K562 (cell line): ENCODE data around the gene OOSP2. TPM values are rescaled to one million over a fixed set of nuclear protein-coding genes. Genes with fewer than 3 reads are reported as not detected.

ENCODE experiments used
- ATAC-seq: fragments of 200-7000 bp; cut with Tn5 transposase; 3 replicates; pipeline ENCODE4 v1.9.1; 2020; ENCODE audit warnings: moderate library complexity
- BruUV-seq: library from RNA; stranded (reverse); fragments of 400-500 nt; replicated peaks from 2 replicates; lab custom pipeline; 2021; lab: Mats Ljungman, UMichigan
- CTCF ChIA-PET: fragments of 300-600 bp; formaldehyde crosslinking; extraction: SDS; loops from one replicate; lab custom pipeline; 2021; ENCODE audit warnings: low intra/inter-chr PET ratio; lab: Yijun Ruan, JAX
- POLR2A ChIA-PET: fragments of 300-600, 350-650 bp; sonication (Branson Sonifier 250); formaldehyde crosslinking; extraction: SDS; loops from one replicate; lab custom pipeline; 2021; ENCODE audit warnings: antibody characterized with exemption, inconsistent platforms; lab: Yijun Ruan, JAX
- DNase-seq, 4 experiments: peaks; one replicate each; pipeline versions ENCODE4 v3.0.0 to v3.0.0-alpha.2; 2011 to 2018; ENCODE audit warnings: low spot score in 3 of 4, mixed read lengths in 3 of 4; ENCODE audit errors: extremely low read depth in 1 of 4
- FAIRE-seq: peaks from 2 replicates; lab custom pipeline; 2011; peaks lifted over from hg19 to GRCh38; lab: Jason Lieb, UNC
- H2AFZ ChIP-seq: 2 replicates; pipeline ENCODE4 v1.6.0; 2011; ENCODE audit warnings: low read depth, low read length, control low read depth, inconsistent platforms
- H3K27ac ChIP-seq: fragments of 200-600 bp; 3 replicates; pipeline ENCODE4 v1.8.0; 2011; ENCODE audit warnings: low read depth, mild to moderate bottlenecking, control low read depth, inconsistent platforms, low read length, moderate library complexity, mixed read lengths; ENCODE audit errors: extremely low read depth
- H3K27me3 ChIP-seq, 2 experiments: fragments of 300-600 bp in 1 of 2; 2 replicates in 1 of 2; 3 replicates in 1 of 2; pipeline versions ENCODE4 v1.6.0 to v1.8.0; 2011; ENCODE audit warnings: inconsistent platforms in 2 of 2, low read length in 2 of 2, mild to moderate bottlenecking in 1 of 2, mixed read lengths in 1 of 2, moderate library complexity in 1 of 2; ENCODE audit not compliant: control insufficient read depth in 2 of 2, insufficient read depth in 2 of 2
- H3K36me3 ChIP-seq: fragments of 300-600 bp; 3 replicates; pipeline ENCODE4 v1.8.0; 2011; ENCODE audit warnings: mild to moderate bottlenecking, low read length, inconsistent platforms; ENCODE audit not compliant: control insufficient read depth, insufficient read depth
- H3K4me1 ChIP-seq, 2 experiments: fragments of 200-600 bp in 1 of 2; replicated peaks in 1 of 2; 2 replicates in 1 of 2; 3 replicates in 1 of 2; pipeline versions ENCODE4 v1.5.1 to v1.8.0; 2011; ENCODE audit warnings: inconsistent platforms in 2 of 2, low read length in 2 of 2, mild to moderate bottlenecking in 1 of 2, mixed read lengths in 1 of 2, moderate library complexity in 1 of 2; ENCODE audit not compliant: control insufficient read depth in 2 of 2, insufficient read depth in 2 of 2
- H3K4me2 ChIP-seq: 2 replicates; pipeline ENCODE4 v1.6.1; 2011; ENCODE audit warnings: low read length, control low read depth, inconsistent platforms, mixed read lengths; ENCODE audit not compliant: insufficient read depth
- H3K4me3 ChIP-seq: fragments of 200-600 bp; sonication (generic), shearing (Covaris generic); 2 replicates; pipeline ENCODE4 v1.5.1; 2016; ENCODE audit warnings: control low read depth, inconsistent platforms
- H3K79me2 ChIP-seq: fragments of 200-600 bp; 3 replicates; pipeline ENCODE4 v1.8.0; 2011; ENCODE audit warnings: low read length, inconsistent platforms; ENCODE audit not compliant: control insufficient read depth, insufficient read depth
- H3K9ac ChIP-seq, 2 experiments: 2 replicates each; pipeline versions ENCODE4 v1.6.0 to v1.6.1; 2011; ENCODE audit warnings: low read depth in 2 of 2, low read length in 2 of 2, control low read depth in 1 of 2, inconsistent platforms in 1 of 2, mild to moderate bottlenecking in 1 of 2, mixed read lengths in 1 of 2; ENCODE audit not compliant: insufficient read depth in 1 of 2
- H3K9me1 ChIP-seq: one replicate; pipeline ENCODE4 v1.6.0; 2011; ENCODE audit warnings: inconsistent platforms, mild to moderate bottlenecking, low read length, moderate library complexity; ENCODE audit not compliant: control insufficient read depth, insufficient read depth
- H3K9me3 ChIP-seq: replicated peaks from 2 replicates; pipeline ENCODE4 v1.5.1; 2011; ENCODE audit warnings: low read depth, low read length, inconsistent platforms; ENCODE audit not compliant: control insufficient read depth, insufficient read depth
- H4K20me1 ChIP-seq: replicated peaks from 2 replicates; pipeline ENCODE4 v1.6.1; 2011; ENCODE audit warnings: low read length, inconsistent platforms, mixed read lengths; ENCODE audit not compliant: control insufficient read depth, insufficient read depth
- HDAC3 ChIP-seq: fragments of 450-650 bp; IDR thresholded peaks from 2 replicates; pipeline ENCODE4 v1.6.1; 2018; ENCODE audit warnings: borderline replicate concordance, mild to moderate bottlenecking, moderate library complexity; ENCODE audit not compliant: partially characterized antibody
- MCM3 ChIP-seq: fragments of 450-650 bp; IDR thresholded peaks from 2 replicates; pipeline ENCODE4 v1.6.1; 2016
- MED1 ChIP-seq: sonication (generic); formaldehyde crosslinking; IDR thresholded peaks from 2 replicates; pipeline ENCODE4 v1.8.1; 2023; ENCODE audit warnings: missing genetic modification reagents, borderline replicate concordance
- MEF2D ChIP-seq: conservative IDR thresholded peaks from 2 replicates; pipeline ENCODE4 v1.6.1; 2016; ENCODE audit warnings: low read depth, missing genetic modification characterization, missing compliant biosample characterization
- MXI1 ChIP-seq: IDR thresholded peaks from 2 replicates; pipeline ENCODE4 v1.6.1; 2011; ENCODE audit warnings: low read depth, mild to moderate bottlenecking, improper control_type of control experiment, low read length
- NR2C2 ChIP-seq, 2 experiments: fragments of 200-800 bp in 1 of 2; sonication (Bioruptor generic) in 1 of 2; sonication (generic) in 1 of 2; formaldehyde crosslinking in 1 of 2; IDR thresholded peaks; 2 replicates each; pipeline versions ENCODE4 v1.6.1 to v1.8.0; 2016 to 2022; ENCODE audit warnings: mild to moderate bottlenecking in 1 of 2, missing compliant biosample characterization in 1 of 2, missing genetic modification characterization in 1 of 2, missing genetic modification reagents in 1 of 2
- TAF7 ChIP-seq: fragments of 450-650 bp; IDR thresholded peaks from 2 replicates; pipeline ENCODE4 v1.6.1; 2016; ENCODE audit warnings: missing genetic modification characterization, missing compliant biosample characterization
- U2AF2 ChIP-seq: fragments of 200-400 bp; formaldehyde crosslinking; optimal IDR thresholded peaks from 2 replicates; pipeline ENCODE3; 2017; ENCODE audit warnings: low read depth, mild to moderate bottlenecking, low read length
- WGBS: fragments of 100-300 bp; shearing (Covaris generic); methylation state at CpG from one replicate; pipeline ENCODE4 v1.1.6; 2016; ENCODE audit warnings: low coverage, mixed read lengths; ENCODE audit not compliant: insufficient coverage; ENCODE audit errors: missing lambda C conversion rate; 5-methylcytosine and 5-hydroxymethylcytosine counted together
- in situ Hi-C: fragments of 300-500 bp; cut with MboI; formaldehyde crosslinking; loops from 4 replicates; pipeline ENCODE4 v1.15.0; 2018; ENCODE audit warnings: inconsistent platforms, mixed read lengths
- intact Hi-C: fragments of 100-400 bp; cut with micrococcal nuclease; formaldehyde crosslinking; loops from 2 replicates; pipeline ENCODE4 v1.14.2; 2022
- polyA plus RNA-seq, 8 experiments: library from polyadenylated mRNA; depleted of rRNA in 4 of 8; stranded (reverse) in 5 of 8; unstranded in 3 of 8; fragments of >200 nt; fragmentation: Nextera tagmentation in 2 of 8; fragmentation: Illumina TruSeq in 1 of 8; extraction: Ambion mirVana in 2 of 8; extraction: Trizol in 1 of 8; gene quantifications; 2 replicates each; pipeline versions ENCODE4 v1.2.1 to v1.2.3, GENCODE V29; 2011 to 2014; ENCODE audit warnings: inconsistent platforms in 1 of 8, missing spikeins in 1 of 8
- total RNA-seq, 7 experiments: library from RNA; depleted of rRNA in 6 of 7; stranded (reverse); fragments of >200 nt in 6 of 7; fragmentation: Illumina TruSeq in 2 of 7; extraction: Trizol in 2 of 7; gene quantifications; 2 replicates each; pipeline versions ENCODE4 v1.2.1 to v1.2.3, GENCODE V29; 2011 to 2021; ENCODE audit warnings: low replicate concordance in 1 of 7
- TF ChIP-seq, protein P1 (sequence below), 2 experiments: fragments of 450-650 bp in 1 of 2; sonication (generic) in 1 of 2; formaldehyde crosslinking; conservative IDR thresholded peaks; 2 replicates each; pipeline versions ENCODE4 v1.4.0 to v1.8.1; 2020 to 2022; ENCODE audit warnings: mild to moderate bottlenecking in 1 of 2, missing genetic modification reagents in 1 of 2
- TF ChIP-seq, protein P2 (sequence below): fragments of 250-450 bp; sonication (Bioruptor Pico); IDR thresholded peaks from 2 replicates; pipeline ENCODE4 v1.4.0; 2020
- TF ChIP-seq, protein P3 (sequence below): sonication (generic); formaldehyde crosslinking; IDR thresholded peaks from 2 replicates; pipeline ENCODE4 v1.8.1; 2023; ENCODE audit warnings: missing genetic modification reagents, mild to moderate bottlenecking, borderline replicate concordance

The OOSP2 gene
- total and polyA plus RNA-seq, 9 of the 15 experiments (the other 6 are each of a cell fraction or from before 2014, with no cell fraction given) = 0.14 to 1.5 (median 0.32) TPM; not detected in 4

DNA sequence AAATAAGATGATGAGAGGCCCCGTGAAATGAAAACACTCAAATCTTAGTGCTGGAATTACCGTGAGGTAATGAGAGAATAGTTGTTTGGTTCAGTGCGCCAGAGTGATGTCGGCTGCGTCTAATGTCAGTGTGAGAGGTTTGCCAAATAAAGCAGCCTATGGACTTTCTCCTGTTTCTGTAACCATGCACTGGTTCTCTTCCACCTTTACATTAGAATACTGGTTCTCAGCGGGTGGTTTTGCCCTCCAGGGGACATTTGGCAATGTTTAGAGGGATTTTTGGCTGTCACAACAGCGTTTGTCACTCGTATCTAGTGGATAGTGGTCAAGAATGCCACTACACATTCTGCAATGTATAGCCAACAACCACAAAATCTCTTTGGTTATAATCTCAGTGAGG, 22.2 kb upstream of the OOSP2 start:
- ATAC-seq (no peak), DNase-seq (no peak), FAIRE-seq (no peak)
- 59% methylated on average over 8 of the region's 8 CpGs for WGBS
- Histone ChIP-seq H3K9me1 (no peaks in the 10 kb centered on the region), H3K27ac (no peak overlapping the region), H3K36me3 (no peaks in the 10 kb centered on the region), H3K27me3 (no peaks in the 10 kb centered on the region), H3K4me1 (no peaks in the 10 kb centered on the region; a peak in 1 of 5 replicates), H3K9me3 (no peaks in the 10 kb centered on the region), H3K9ac (no peak overlapping the region), H4K20me1 (no peaks in the 10 kb centered on the region), H3K4me2 (no peak overlapping the region), H2AFZ (no peak overlapping the region), H3K4me3 (no peak overlapping the region), H3K79me2 (no peaks in the 10 kb centered on the region)
- ChIA-PET CTCF (no interaction called here), POLR2A (no interaction called here)
- BruUV-seq = no TSS peak
- in situ Hi-C loops = no loop called here
- intact Hi-C loops = no loop called here
- no peak for TF ChIP-seq TAF7 (tag)
- TF ChIP-seq MED1 (CRISPR knock-in tag) = no peak
- no peak for TF ChIP-seq MXI1
- TF ChIP-seq MCM3 = no peak
- no peak for TF ChIP-seq HDAC3
- no peak for TF ChIP-seq MEF2D (tag)
- no peak for TF ChIP-seq NR2C2 (CRISPR knock-in tag; IDR thresholded peaks at IDR 0.05)
- no peak for TF ChIP-seq NR2C2 (tag; IDR thresholded peaks at IDR 0.05)
- TF ChIP-seq, protein P1, sequence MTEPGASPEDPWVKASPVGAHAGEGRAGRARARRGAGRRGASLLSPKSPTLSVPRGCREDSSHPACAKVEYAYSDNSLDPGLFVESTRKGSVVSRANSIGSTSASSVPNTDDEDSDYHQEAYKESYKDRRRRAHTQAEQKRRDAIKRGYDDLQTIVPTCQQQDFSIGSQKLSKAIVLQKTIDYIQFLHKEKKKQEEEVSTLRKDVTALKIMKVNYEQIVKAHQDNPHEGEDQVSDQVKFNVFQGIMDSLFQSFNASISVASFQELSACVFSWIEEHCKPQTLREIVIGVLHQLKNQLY (CRISPR knock-in tag; conservative IDR thresholded peaks at IDR 0.05) = no peak
- TF ChIP-seq, protein P2, sequence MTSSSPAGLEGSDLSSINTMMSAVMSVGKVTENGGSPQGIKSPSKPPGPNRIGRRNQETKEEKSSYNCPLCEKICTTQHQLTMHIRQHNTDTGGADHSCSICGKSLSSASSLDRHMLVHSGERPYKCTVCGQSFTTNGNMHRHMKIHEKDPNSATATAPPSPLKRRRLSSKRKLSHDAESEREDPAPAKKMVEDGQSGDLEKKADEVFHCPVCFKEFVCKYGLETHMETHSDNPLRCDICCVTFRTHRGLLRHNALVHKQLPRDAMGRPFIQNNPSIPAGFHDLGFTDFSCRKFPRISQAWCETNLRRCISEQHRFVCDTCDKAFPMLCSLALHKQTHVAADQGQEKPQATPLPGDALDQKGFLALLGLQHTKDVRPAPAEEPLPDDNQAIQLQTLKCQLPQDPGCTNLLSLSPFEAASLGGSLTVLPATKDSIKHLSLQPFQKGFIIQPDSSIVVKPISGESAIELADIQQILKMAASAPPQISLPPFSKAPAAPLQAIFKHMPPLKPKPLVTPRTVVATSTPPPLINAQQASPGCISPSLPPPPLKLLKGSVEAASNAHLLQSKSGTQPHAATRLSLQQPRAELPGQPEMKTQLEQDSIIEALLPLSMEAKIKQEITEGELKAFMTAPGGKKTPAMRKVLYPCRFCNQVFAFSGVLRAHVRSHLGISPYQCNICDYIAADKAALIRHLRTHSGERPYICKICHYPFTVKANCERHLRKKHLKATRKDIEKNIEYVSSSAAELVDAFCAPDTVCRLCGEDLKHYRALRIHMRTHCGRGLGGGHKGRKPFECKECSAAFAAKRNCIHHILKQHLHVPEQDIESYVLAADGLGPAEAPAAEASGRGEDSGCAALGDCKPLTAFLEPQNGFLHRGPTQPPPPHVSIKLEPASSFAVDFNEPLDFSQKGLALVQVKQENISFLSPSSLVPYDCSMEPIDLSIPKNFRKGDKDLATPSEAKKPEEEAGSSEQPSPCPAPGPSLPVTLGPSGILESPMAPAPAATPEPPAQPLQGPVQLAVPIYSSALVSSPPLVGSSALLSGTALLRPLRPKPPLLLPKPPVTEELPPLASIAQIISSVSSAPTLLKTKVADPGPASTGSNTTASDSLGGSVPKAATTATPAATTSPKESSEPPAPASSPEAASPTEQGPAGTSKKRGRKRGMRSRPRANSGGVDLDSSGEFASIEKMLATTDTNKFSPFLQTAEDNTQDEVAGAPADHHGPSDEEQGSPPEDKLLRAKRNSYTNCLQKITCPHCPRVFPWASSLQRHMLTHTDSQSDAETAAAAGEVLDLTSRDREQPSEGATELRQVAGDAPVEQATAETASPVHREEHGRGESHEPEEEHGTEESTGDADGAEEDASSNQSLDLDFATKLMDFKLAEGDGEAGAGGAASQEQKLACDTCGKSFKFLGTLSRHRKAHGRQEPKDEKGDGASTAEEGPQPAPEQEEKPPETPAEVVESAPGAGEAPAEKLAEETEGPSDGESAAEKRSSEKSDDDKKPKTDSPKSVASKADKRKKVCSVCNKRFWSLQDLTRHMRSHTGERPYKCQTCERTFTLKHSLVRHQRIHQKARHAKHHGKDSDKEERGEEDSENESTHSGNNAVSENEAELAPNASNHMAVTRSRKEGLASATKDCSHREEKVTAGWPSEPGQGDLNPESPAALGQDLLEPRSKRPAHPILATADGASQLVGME = no peak
- TF ChIP-seq U2AF2 = no peak
- TF ChIP-seq, protein P3, sequence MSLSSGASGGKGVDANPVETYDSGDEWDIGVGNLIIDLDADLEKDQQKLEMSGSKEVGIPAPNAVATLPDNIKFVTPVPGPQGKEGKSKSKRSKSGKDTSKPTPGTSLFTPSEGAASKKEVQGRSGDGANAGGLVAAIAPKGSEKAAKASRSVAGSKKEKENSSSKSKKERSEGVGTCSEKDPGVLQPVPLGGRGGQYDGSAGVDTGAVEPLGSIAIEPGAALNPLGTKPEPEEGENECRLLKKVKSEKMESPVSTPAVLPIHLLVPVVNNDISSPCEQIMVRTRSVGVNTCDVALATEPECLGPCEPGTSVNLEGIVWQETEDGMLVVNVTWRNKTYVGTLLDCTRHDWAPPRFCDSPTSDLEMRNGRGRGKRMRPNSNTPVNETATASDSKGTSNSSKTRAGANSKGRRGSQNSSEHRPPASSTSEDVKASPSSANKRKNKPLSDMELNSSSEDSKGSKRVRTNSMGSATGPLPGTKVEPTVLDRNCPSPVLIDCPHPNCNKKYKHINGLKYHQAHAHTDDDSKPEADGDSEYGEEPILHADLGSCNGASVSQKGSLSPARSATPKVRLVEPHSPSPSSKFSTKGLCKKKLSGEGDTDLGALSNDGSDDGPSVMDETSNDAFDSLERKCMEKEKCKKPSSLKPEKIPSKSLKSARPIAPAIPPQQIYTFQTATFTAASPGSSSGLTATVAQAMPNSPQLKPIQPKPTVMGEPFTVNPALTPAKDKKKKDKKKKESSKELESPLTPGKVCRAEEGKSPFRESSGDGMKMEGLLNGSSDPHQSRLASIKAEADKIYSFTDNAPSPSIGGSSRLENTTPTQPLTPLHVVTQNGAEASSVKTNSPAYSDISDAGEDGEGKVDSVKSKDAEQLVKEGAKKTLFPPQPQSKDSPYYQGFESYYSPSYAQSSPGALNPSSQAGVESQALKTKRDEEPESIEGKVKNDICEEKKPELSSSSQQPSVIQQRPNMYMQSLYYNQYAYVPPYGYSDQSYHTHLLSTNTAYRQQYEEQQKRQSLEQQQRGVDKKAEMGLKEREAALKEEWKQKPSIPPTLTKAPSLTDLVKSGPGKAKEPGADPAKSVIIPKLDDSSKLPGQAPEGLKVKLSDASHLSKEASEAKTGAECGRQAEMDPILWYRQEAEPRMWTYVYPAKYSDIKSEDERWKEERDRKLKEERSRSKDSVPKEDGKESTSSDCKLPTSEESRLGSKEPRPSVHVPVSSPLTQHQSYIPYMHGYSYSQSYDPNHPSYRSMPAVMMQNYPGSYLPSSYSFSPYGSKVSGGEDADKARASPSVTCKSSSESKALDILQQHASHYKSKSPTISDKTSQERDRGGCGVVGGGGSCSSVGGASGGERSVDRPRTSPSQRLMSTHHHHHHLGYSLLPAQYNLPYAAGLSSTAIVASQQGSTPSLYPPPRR (CRISPR knock-in tag) = no peak
